K562 (cell line): ENCODE results near the gene HMGN1. TPM values are rescaled to one million over a fixed set of nuclear protein-coding genes. Genes with fewer than 3 reads are reported as not detected.
A peak's percentile ranks its signal among the peaks of the same experiment; 100 is the strongest.

Experiments used
- C11orf30 ChIP-seq: fragments of 450-650 bp; IDR thresholded peaks from 2 replicates; pipeline ENCODE4 v1.6.1; 2016; ENCODE audit warnings: low read depth, mild to moderate bottlenecking
- FOXP1 ChIP-seq: sonication (generic); formaldehyde crosslinking; IDR thresholded peaks from 2 replicates; pipeline ENCODE4 v1.8.0; 2022; ENCODE audit warnings: mild to moderate bottlenecking, missing genetic modification reagents
- GTF2A2 ChIP-seq: IDR thresholded peaks from 2 replicates; pipeline ENCODE4 v1.6.1; 2016; ENCODE audit warnings: mild to moderate bottlenecking, missing genetic modification characterization, missing compliant biosample characterization
- HDAC3 ChIP-seq: fragments of 450-650 bp; IDR thresholded peaks from 2 replicates; pipeline ENCODE4 v1.6.1; 2018; ENCODE audit warnings: borderline replicate concordance, mild to moderate bottlenecking, moderate library complexity; ENCODE audit not compliant: partially characterized antibody
- KAT7 ChIP-seq: sonication (generic); formaldehyde crosslinking; IDR thresholded peaks from 2 replicates; pipeline ENCODE4 v1.8.0; 2022; ENCODE audit warnings: missing genetic modification reagents, mild to moderate bottlenecking, borderline replicate concordance
- KAT8 ChIP-seq: fragments of 450-650 bp; IDR thresholded peaks from 2 replicates; pipeline ENCODE4 v1.6.1; 2016; ENCODE audit warnings: low read depth, mild to moderate bottlenecking
- MCM2 ChIP-seq: fragments of 450-650 bp; IDR thresholded peaks from 2 replicates; pipeline ENCODE4 v1.6.1; 2017; ENCODE audit warnings: low read depth, mild to moderate bottlenecking
- MEF2A ChIP-seq: IDR thresholded peaks from 2 replicates; pipeline ENCODE4 v1.6.1; 2011; ENCODE audit warnings: low read depth, mild to moderate bottlenecking, low read length, moderate library complexity; ENCODE audit not compliant: control insufficient read depth
- SAP30 ChIP-seq: fragments of 200-600 bp; sonication (generic); IDR thresholded peaks from 2 replicates; pipeline ENCODE4 v1.6.1; 2012; ENCODE audit warnings: borderline replicate concordance, low read depth, mild to moderate bottlenecking, moderate library complexity, low read length, control low read depth, inconsistent platforms; ENCODE audit not compliant: insufficient read depth, poor library complexity, severe bottlenecking
- SMAD4 ChIP-seq: fragments of 250-450 bp; sonication (Bioruptor Pico); conservative IDR thresholded peaks from 2 replicates; pipeline ENCODE4 v1.8.0; 2021; ENCODE audit warnings: inconsistent platforms, mild to moderate bottlenecking, moderate library complexity
- ZC3H11A ChIP-seq: IDR thresholded peaks from 2 replicates; pipeline ENCODE4 v1.6.1; 2012; ENCODE audit warnings: low read depth, low read length, improper control_type of control experiment
- ZNF165 ChIP-seq: fragments of 250-450 bp; sonication (Bioruptor Pico); IDR thresholded peaks from 2 replicates; pipeline ENCODE4 v1.4.0; 2020; ENCODE audit warnings: borderline replicate concordance
- polyA plus RNA-seq, 8 experiments: library from polyadenylated mRNA; depleted of rRNA in 4 of 8; stranded (reverse) in 5 of 8; unstranded in 3 of 8; fragments of >200 nt; fragmentation: Nextera tagmentation in 2 of 8; fragmentation: Illumina TruSeq in 1 of 8; extraction: Ambion mirVana in 2 of 8; extraction: Trizol in 1 of 8; gene quantifications; 2 replicates each; pipeline versions ENCODE4 v1.2.1 to v1.2.3, GENCODE V29; 2011 to 2014; ENCODE audit warnings: inconsistent platforms in 1 of 8, missing spikeins in 1 of 8
- total RNA-seq, 7 experiments: library from RNA; depleted of rRNA in 6 of 7; stranded (reverse); fragments of >200 nt in 6 of 7; fragmentation: Illumina TruSeq in 2 of 7; extraction: Trizol in 2 of 7; gene quantifications; 2 replicates each; pipeline versions ENCODE4 v1.2.1 to v1.2.3, GENCODE V29; 2011 to 2021; ENCODE audit warnings: low replicate concordance in 1 of 7
- TF ChIP-seq, protein P1 (sequence below): fragments of 450-650 bp; IDR thresholded peaks from 2 replicates; pipeline ENCODE4 v1.6.1; 2017; ENCODE audit warnings: mild to moderate bottlenecking, moderate library complexity
- TF ChIP-seq, protein P2 (sequence below), 3 experiments: IDR thresholded peaks in 2 of 3; conservative IDR thresholded peaks in 1 of 3; 2 replicates each; pipeline ENCODE4 v1.5.1; 2011 to 2012; ENCODE audit warnings: low read length in 3 of 3, mild to moderate bottlenecking in 3 of 3, control low read depth in 2 of 3, improper control_type of control experiment in 1 of 3, inconsistent platforms in 1 of 3, low read depth in 1 of 3, mixed read lengths in 1 of 3, moderate library complexity in 1 of 3; ENCODE audit not compliant: insufficient read depth in 2 of 3
- TF ChIP-seq, protein P3 (sequence below): sonication (generic); formaldehyde crosslinking; IDR thresholded peaks from 2 replicates; pipeline ENCODE4 v1.8.0; 2022; ENCODE audit warnings: missing genetic modification reagents, mild to moderate bottlenecking, borderline replicate concordance
- TF ChIP-seq, protein P4 (sequence below): fragments of 250-450 bp; sonication (Bioruptor Pico); IDR thresholded peaks from 2 replicates; pipeline ENCODE4 v1.5.0; 2021; ENCODE audit warnings: mild to moderate bottlenecking, moderate library complexity
- TF ChIP-seq, protein P5 (sequence below): fragments of 250-450 bp; sonication (Bioruptor Pico); IDR thresholded peaks from 2 replicates; pipeline ENCODE4 v1.8.0; 2022; ENCODE audit warnings: moderate library complexity, mild to moderate bottlenecking, inconsistent platforms

The HMGN1 gene
- total and polyA plus RNA-seq, 9 of the 15 experiments (the other 6 are each of a cell fraction or from before 2014, with no cell fraction given), result 124 to 626 (median 498) TPM

DNA sequence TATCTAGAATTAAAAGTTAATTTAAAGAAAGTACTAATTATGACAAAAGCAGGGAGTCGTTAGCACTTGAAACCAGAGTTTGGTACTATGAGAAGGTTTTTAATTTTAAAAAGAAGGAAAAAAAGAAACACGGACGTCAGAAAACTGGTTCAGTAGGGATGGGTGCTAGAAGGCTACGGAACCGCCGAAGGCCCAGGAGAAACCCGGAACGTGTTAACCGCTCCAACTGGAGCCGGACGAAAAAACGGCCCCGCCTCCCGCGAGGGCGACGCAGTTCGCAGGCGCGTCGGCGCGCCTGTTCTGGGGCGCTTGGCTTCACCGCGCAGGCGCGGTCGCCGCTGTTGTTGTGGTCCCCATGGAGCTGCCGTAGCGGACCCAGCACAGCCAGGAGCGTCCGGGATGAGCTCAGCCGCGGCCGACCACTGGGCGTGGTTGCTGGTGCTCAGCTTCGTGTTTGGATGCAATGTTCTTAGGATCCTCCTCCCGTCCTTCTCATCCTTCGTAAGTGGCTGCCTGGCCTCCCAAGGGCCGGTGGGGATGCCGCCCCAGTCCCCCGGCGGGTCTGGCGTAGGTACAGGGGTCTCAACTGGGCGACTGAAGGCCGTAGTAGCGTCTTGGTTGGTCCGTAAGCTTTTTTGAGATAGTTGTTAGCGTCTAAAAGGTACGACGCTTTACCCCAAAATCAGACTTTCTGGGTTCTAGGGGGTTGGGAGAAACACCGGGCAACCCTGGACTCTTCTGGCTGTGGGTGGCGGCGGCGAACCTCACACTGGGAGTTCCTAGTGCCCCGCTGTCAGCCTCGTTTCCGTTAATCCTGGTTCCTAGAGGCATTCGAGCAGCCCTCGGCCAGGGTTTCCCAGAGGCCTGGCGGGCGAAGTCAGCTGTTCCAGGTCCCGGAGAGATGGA, 31.4 kb upstream of the HMGN1 start (continued):
- TF ChIP-seq MEF2A (no peak), MCM2 (no peak), C11orf30 (peak; percentile 43; the same call in 1 of the 2 replicates), GTF2A2 (no peak), SAP30 (peak; percentile 32), ZC3H11A (no peak), HDAC3 (no peak), ZNF165 (CRISPR knock-in tag) (no peak), FOXP1 (CRISPR knock-in tag) (peak; percentile 31; the same call in 1 of the 2 replicates), KAT8 (no peak), SMAD4 (CRISPR knock-in tag) (peak; percentile 21), KAT7 (CRISPR knock-in tag) (0 out of 2 replicates have a peak, but pooled peaks have one; percentile 23)
- TF ChIP-seq, protein P1, sequence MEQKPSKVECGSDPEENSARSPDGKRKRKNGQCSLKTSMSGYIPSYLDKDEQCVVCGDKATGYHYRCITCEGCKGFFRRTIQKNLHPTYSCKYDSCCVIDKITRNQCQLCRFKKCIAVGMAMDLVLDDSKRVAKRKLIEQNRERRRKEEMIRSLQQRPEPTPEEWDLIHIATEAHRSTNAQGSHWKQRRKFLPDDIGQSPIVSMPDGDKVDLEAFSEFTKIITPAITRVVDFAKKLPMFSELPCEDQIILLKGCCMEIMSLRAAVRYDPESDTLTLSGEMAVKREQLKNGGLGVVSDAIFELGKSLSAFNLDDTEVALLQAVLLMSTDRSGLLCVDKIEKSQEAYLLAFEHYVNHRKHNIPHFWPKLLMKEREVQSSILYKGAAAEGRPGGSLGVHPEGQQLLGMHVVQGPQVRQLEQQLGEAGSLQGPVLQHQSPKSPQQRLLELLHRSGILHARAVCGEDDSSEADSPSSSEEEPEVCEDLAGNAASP, result no peak
- TF ChIP-seq, protein P2, sequence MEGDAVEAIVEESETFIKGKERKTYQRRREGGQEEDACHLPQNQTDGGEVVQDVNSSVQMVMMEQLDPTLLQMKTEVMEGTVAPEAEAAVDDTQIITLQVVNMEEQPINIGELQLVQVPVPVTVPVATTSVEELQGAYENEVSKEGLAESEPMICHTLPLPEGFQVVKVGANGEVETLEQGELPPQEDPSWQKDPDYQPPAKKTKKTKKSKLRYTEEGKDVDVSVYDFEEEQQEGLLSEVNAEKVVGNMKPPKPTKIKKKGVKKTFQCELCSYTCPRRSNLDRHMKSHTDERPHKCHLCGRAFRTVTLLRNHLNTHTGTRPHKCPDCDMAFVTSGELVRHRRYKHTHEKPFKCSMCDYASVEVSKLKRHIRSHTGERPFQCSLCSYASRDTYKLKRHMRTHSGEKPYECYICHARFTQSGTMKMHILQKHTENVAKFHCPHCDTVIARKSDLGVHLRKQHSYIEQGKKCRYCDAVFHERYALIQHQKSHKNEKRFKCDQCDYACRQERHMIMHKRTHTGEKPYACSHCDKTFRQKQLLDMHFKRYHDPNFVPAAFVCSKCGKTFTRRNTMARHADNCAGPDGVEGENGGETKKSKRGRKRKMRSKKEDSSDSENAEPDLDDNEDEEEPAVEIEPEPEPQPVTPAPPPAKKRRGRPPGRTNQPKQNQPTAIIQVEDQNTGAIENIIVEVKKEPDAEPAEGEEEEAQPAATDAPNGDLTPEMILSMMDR (IDR thresholded peaks at IDR 0.05 in 2 of 3, conservative IDR thresholded peaks at IDR 0.05 in 1 of 3; ENCODE audit: insufficient read depth in 2 of 3, low read depth in 1 of 3, low read length in 3 of 3), result 0 out of 6 replicates have a peak, but pooled peaks of 1 of the 3 experiments have one; percentile 3
- TF ChIP-seq, protein P3, sequence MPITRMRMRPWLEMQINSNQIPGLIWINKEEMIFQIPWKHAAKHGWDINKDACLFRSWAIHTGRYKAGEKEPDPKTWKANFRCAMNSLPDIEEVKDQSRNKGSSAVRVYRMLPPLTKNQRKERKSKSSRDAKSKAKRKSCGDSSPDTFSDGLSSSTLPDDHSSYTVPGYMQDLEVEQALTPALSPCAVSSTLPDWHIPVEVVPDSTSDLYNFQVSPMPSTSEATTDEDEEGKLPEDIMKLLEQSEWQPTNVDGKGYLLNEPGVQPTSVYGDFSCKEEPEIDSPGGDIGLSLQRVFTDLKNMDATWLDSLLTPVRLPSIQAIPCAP (CRISPR knock-in tag), result no peak
- TF ChIP-seq, protein P4, sequence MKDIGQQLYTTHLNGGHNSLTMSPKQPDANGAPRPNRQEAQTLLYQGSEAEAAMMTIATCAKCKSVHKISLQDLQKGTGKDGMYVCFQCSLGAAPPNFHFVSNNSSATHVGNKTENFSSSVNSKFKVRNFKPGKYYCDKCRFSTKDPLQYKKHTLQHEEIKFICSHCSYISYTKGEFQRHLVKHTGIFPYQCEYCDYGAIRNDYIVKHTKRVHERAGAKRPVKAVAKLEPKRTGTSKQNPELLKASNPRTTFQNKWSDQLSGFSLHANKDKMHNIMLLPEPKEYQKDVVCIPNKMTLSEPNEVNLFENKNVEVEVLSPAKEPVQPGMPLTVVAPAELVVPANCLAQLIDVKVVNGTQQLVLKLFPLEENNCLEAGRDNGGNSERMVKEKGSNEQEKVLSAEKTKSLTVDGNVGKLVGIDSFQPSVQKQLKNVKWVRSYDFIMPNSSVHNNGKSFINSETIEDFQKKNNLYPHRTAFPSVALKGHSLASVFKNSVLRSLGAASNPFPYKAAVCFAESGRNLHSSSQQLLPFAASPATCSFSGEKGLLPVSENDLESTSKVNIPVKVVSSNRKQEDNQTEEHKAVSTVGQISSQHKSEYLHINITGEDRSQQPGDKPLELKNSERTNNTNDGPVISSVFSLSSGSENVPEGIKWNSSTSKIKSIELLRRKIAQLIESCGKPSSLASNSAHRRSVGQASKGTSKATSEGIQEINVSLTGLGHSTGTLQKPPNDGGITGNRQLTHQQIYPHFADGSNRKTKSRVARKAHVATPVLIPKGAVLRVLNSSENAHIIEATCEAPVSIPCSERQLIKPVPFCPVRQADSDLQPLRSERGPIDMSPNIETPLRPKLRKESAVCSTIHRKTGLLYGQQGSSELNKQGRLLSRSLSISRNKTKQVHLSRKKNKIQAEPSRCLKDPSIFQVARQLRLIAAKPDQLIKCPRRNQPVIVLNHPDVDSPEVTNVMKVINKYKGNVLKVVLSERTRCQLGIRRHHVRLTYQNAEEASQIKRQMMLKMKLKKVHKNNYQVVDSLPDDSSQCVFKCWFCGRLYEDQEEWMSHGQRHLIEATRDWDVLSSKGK (CRISPR knock-in tag), result no peak
- TF ChIP-seq, protein P5, sequence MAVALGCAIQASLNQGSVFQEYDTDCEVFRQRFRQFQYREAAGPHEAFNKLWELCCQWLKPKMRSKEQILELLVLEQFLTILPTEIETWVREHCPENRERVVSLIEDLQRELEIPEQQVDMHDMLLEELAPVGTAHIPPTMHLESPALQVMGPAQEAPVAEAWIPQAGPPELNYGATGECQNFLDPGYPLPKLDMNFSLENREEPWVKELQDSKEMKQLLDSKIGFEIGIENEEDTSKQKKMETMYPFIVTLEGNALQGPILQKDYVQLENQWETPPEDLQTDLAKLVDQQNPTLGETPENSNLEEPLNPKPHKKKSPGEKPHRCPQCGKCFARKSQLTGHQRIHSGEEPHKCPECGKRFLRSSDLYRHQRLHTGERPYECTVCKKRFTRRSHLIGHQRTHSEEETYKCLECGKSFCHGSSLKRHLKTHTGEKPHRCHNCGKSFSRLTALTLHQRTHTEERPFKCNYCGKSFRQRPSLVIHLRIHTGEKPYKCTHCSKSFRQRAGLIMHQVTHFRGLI (CRISPR knock-in tag), result no peak
